ENCODE measurements around the gene ADIPOR1.

DNA sequence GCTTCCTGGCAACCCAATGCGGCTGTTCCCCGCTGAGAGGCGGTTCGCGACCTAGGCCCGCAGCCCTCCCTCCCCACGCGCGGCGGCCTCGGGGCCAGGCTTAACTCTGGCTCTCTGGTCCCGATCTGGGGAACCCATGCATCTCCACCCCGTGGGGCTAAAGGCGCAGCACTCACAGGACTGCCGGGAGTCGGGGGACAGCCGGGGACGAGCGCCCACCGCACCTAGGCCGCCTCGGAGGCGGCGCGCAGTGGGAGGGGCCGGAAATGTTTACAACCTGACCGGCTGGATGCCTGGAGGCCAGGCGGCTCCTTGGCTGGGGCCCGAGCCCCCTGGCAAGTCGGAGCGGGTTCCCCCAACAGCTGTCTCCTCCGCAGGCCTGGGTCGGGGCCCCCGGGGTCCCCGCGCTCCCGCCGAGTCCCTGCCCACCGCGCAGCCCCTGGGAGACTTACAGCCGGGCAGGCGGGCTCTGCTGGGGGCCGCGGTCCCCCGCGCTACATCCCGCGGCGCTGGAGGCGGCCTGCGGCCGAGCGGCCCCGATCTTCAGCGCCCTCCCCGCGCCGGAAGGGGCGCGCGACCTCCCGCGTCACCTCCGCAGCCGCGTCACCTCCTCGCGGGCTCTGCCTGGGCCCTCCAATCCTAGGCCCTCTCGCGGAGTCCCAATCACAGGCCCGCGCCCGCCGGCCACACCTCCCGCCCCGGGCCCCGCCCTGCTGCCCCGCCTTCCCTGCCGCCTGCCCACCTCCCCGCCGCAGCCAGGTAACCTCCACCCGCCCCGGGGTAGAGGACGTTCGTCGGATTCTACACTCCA is at the start of gene ADIPOR1:
- TF ChIP-seq, protein P1, sequence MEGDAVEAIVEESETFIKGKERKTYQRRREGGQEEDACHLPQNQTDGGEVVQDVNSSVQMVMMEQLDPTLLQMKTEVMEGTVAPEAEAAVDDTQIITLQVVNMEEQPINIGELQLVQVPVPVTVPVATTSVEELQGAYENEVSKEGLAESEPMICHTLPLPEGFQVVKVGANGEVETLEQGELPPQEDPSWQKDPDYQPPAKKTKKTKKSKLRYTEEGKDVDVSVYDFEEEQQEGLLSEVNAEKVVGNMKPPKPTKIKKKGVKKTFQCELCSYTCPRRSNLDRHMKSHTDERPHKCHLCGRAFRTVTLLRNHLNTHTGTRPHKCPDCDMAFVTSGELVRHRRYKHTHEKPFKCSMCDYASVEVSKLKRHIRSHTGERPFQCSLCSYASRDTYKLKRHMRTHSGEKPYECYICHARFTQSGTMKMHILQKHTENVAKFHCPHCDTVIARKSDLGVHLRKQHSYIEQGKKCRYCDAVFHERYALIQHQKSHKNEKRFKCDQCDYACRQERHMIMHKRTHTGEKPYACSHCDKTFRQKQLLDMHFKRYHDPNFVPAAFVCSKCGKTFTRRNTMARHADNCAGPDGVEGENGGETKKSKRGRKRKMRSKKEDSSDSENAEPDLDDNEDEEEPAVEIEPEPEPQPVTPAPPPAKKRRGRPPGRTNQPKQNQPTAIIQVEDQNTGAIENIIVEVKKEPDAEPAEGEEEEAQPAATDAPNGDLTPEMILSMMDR (IDR thresholded peaks at IDR 0.05): peak in 2 of 4 experiments; percentile 35 to 53
- no peak for TF ChIP-seq EP300 (IDR thresholded peaks at IDR 0.05)
- TF ChIP-seq POLR2A (IDR thresholded peaks at IDR 0.05): peak; percentile 94 to 96
